Esophagus muscularis mucosa (tissue), 3 donors: ENCODE results near the gene BBLN.

Experiments
- POLR2AphosphoS5 ChIP-seq, 2 donors: sonication (generic); formaldehyde crosslinking; IDR thresholded peaks; one replicate each; pipeline ENCODE4 v1.6.1; 2017; ENCODE audit warnings: antibody characterized with exemption in 2 of 2
- TF ChIP-seq, protein P1 (sequence below), 3 experiments: fragments of 200-600 bp in 2 of 3; fragments of 450-650 bp in 1 of 3; sonication (generic) in 2 of 3; IDR thresholded peaks; one replicate each; pipeline ENCODE4 v1.5.1; 2017 to 2019; ENCODE audit warnings: antibody characterized with exemption in 3 of 3, mild to moderate bottlenecking in 2 of 3, moderate library complexity in 1 of 3

GRCh38 chr9:128205296-128205944 lies 45.4 kb downstream of the BBLN start:
- no peak for TF ChIP-seq POLR2AphosphoS5 (IDR thresholded peaks at IDR 0.05)
- TF ChIP-seq, protein P1, sequence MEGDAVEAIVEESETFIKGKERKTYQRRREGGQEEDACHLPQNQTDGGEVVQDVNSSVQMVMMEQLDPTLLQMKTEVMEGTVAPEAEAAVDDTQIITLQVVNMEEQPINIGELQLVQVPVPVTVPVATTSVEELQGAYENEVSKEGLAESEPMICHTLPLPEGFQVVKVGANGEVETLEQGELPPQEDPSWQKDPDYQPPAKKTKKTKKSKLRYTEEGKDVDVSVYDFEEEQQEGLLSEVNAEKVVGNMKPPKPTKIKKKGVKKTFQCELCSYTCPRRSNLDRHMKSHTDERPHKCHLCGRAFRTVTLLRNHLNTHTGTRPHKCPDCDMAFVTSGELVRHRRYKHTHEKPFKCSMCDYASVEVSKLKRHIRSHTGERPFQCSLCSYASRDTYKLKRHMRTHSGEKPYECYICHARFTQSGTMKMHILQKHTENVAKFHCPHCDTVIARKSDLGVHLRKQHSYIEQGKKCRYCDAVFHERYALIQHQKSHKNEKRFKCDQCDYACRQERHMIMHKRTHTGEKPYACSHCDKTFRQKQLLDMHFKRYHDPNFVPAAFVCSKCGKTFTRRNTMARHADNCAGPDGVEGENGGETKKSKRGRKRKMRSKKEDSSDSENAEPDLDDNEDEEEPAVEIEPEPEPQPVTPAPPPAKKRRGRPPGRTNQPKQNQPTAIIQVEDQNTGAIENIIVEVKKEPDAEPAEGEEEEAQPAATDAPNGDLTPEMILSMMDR (IDR thresholded peaks at IDR 0.05), result no peak
